AG08395 (cell line): Measurements from ENCODE around the gene KRTAP9-3.
"Not testable (repeated sequence)": the region's sequence is repeated elsewhere in the genome, so short reads cannot be mapped to it uniquely, and the experiment has no call there.

ENCODE experiments used
- DNase-seq: peaks from one replicate; pipeline ENCODE4 v3.0.0; 2012; ENCODE audit warnings: mixed read lengths, low spot score

Gene KRTAP9-3, protein sequence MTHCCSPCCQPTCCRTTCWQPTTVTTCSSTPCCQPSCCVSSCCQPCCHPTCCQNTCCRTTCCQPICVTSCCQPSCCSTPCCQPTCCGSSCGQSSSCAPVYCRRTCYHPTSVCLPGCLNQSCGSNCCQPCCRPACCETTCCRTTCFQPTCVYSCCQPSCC

DNA sequence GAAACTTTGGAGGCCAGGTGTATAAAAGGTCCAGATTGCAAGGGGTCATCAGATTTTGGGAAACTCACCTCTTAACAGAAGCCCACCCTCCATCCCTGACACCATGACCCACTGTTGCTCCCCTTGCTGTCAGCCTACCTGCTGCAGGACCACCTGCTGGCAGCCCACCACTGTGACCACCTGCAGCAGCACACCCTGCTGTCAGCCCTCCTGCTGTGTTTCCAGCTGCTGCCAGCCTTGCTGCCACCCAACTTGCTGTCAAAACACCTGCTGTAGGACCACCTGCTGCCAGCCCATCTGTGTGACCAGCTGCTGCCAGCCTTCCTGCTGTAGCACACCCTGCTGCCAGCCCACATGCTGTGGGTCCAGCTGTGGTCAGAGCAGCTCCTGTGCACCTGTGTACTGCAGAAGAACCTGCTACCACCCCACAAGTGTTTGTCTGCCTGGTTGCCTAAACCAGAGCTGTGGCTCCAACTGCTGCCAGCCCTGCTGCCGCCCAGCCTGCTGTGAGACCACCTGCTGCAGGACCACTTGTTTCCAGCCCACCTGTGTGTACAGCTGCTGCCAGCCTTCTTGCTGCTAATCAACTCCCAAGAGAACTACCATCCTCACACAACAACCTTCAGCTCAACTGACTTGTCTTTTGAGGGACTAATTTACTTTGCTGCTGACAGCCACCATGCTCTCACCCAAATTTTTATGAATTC lies at the start of gene KRTAP9-3:
Gene KRTAP9-3, plus strand, starts transcription at position 51 of the 707 bp plus-strand sequence. Its CDS starts 53 bp downstream, at position 104.
- not testable (repeated sequence) for DNase-seq

DNA sequence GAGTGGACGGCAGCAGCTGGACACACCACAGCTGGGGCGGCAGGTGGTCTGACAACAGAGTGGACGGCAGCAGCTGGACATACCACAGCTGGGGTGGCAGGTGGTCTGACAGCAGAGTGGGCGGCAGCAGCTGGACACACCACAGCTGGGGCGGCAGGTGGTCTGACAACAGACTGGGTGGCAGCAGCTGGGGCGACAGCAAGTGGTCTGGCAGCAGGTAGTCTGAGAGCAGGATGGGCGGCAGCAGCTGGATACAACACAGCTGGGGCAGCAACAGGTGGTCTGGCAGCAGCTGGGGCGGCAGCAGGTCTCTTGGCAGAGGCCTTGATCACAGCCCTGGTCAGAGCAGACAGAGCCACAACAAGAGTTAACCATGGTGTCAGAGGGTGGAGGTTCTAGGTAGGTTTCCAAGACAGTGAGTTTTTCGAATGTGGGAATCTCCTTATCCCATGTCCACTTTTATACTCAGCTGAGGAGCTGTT lies 47.7 kb upstream of the KRTAP9-3 start, which contains the start of gene KRTAP4-1:
Gene KRTAP4-1, minus strand, starts transcription at position 432 of the 482 bp plus-strand sequence. Its CDS starts 57 bp downstream, at position 375.
- DNase-seq = no peak

DNA sequence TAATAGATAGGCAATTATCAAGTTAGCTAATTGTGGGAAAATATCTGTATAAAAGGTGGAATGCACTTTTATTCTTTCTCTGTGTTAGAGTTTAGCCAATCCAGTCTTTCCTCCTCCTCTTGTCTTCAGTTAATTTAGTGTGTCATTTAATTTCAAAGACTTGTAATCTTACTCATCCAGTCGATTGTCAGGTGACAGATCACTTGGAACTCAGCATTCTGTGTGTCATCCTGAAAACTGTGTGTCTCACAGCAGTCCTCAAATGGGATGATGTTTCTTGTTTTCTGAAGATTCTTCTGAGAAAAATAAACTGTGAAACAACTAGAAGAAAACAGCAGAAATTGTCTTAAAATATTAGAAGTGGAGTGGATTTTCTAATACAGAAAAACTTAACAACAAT lies 47.2 kb upstream of the KRTAP9-3 start:
- no peak for DNase-seq

- DNase-seq = no peak
Measured at GRCh38 chr17:41186872-41187271, 45.4 kb upstream of the KRTAP9-3 start.

GRCh38 chr17:41189837-41190318 lies 42.4 kb upstream of the KRTAP9-3 start, which contains the start of gene KRTAP9-1:
TSS of gene KRTAP9-1 (plus strand) at chr17:41189887. CDS start at chr17:41189887, 0 bp downstream.
- DNase-seq = not testable (repeated sequence)

DNA sequence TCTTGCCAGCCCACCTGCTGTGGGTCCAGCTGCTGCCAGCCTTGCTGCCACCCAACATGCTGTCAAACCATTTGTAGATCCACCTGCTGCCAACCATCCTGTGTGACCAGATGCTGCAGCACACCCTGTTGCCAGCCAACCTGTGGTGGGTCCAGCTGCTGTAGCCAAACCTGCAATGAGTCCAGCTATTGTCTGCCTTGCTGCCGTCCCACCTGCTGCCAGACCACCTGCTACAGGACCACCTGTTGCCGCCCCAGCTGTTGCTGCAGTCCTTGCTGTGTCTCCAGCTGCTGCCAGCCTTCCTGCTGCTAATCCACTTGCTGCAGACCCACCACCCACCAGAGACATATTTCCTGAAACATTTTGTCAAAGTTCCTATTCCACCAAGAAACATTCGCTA lies 41.9 kb upstream of the KRTAP9-3 start:
- DNase-seq = no peak

DNA sequence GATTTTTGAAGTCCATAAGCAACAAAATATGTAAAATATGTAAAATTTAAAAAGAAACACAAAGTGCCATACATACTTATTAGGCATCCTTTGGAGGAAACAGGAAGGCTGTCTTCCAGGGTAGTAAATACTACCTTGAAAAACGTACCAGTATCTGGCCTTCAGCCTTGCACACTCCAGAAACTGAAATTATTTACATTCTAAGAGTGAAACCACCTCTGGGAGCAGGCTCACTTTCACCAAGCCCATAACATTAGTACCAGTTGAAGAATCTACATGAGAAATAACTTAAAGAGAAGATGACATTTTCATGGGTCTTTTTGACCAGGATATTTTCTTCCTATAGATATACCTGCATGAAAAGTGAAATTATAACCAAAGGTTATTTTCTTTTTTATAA lies 36.2 kb upstream of the KRTAP9-3 start:
- no peak for DNase-seq

DNA sequence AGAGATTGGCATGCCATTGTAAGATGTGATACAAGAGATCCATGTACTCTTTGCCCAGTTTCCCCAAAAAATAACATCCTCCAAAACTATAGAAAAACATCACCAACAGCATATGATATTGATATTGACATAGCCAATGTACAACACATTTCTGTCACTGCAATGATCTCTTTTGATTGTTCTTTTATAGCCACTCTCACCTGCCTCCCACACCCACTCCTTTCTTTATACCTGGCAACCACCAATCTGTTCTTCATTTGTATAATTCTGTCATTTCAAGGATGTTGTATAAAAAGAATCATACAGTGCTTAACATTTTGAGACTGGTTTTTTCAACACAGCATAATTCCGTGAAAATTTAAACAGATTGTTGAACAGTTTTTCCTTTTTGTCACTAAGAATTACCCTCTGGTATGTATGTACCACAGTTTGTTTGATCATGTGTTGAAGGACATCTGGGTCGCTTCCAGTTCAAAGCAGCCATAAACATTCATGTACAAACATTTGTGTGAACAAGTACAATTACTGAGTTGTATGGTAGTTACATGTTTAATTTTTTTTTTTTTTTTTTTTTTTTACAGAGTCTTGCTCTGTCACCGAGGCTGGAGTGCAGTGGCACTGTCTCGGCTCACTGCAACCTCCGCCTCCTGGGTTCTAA lies 32.7 kb upstream of the KRTAP9-3 start:
- DNase-seq = no peak

DNA sequence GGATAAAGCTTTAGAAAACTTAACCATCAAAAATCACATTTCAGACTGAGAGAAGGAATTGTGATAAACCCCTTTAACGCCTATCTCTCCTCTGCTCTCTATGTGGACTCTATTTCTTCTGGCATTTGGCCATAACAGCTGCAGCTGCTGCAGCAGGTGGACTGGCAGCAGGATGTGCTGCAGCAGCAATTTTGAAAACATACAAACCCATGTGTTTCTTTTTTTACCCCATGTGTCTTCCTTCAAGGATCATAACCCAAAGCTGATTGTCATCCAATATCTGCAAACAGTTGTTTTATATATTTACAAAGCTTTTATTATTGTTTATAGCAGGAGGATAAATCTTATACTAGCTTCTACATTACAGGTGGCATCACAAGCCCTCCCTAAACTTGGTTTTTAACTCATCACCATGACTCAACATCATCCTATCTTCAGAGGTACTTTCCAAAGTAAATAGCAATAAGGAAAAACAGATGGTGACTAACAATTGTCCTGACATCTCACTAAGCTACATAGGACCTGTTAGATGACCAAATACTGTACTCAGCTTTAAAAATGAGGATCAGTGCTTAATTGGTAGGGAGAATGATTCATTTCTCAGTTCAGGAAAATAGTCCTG lies 20.3 kb upstream of the KRTAP9-3 start:
- DNase-seq = peak; percentile 29

DNA sequence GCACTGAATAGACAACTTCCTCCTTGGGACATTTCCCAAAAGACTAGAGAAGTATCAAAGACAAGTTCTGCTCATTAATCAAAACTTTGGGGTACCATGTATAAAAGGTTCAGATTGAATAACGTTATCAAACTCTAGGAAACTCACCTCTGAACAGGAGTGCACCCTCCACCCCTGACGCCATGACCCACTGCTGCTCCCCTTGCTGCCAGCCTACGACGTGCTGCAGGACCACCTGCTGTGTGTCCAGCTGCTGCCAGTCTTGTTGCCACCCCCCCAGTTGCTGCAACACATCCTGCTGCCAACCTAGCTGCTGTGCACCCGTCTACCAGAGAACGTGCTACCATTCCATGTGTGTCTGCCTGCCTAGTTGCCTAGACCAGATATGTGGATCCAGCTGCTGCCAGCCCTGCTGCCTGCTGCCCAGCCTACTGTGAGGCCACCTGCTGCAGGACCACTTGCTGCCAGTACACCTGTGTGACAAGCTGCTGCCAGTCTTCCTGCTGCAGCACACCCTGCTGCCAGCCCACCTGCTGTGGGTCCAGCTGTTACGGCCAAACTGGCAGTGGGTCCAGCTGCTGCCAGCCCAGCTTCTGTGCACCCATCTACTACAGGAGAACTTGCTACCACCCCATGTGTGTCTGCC lies 19.6 kb upstream of the KRTAP9-3 start:
- DNase-seq = no peak

GRCh38 chr17:41215681-41216080 lies 16.6 kb upstream of the KRTAP9-3 start:
- no peak for DNase-seq

- DNase-seq = no peak
Measured at GRCh38 chr17:41223821-41224220, 8.4 kb upstream of the KRTAP9-3 start.

DNA sequence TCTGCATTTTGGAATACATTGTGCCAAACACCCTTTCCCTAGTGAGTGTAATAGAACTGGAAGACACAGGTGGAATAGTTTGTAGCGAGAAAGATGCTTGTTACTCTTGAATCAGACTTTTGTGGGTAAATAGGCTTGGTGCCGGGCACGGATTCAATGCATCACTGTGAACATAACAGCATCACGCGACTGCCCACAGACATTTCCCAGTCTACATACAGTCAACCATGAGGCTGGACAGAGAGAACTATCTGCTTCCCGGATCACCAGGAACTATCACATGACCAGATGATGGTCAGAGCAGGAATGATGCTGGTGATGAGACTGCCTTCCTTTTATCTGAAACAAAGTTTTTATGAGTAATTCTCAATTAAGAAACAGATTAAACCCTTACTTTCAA lies 6.2 kb upstream of the KRTAP9-3 start:
- DNase-seq = no peak

- not testable (repeated sequence) for DNase-seq
Measured at GRCh38 chr17:41226598-41227095, 5.6 kb upstream of the KRTAP9-3 start, which contains the start of gene KRTAP9-2. TSS of gene KRTAP9-2 (plus strand) at chr17:41226648. CDS start at chr17:41226655, 7 bp downstream.

- no peak for DNase-seq
Measured at GRCh38 chr17:41230094-41230493, 2.2 kb upstream of the KRTAP9-3 start.

GRCh38 chr17:41231731-41232130 lies 518 bp upstream of the KRTAP9-3 start:
- DNase-seq = no peak

DNA sequence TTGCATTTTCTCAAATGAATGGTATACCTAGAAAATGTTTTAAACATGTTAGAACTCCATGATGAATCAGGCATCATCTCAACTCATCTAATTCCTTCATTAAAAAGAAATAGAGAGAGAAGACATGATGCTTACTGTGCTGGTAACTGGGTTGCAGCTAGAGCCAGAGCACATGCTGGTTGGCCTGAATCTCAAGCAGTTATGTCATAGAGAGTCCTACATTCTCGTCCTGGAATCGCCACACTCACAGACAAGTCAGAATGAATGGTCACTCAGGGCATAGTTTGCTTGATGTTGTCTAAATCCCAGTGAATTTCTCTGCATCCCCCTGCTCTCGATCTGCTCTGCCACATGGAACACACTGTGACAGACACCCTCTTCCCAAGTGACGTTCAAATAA lies 4.9 kb downstream of the KRTAP9-3 start:
- DNase-seq = not testable (repeated sequence)

- not testable (repeated sequence) for DNase-seq
Measured at GRCh38 chr17:41237949-41238437, 5.7 kb downstream of the KRTAP9-3 start, which contains the start of gene KRTAP9-8. TSS of gene KRTAP9-8 (plus strand) at chr17:41237999. CDS start at chr17:41238052, 53 bp downstream.

DNA sequence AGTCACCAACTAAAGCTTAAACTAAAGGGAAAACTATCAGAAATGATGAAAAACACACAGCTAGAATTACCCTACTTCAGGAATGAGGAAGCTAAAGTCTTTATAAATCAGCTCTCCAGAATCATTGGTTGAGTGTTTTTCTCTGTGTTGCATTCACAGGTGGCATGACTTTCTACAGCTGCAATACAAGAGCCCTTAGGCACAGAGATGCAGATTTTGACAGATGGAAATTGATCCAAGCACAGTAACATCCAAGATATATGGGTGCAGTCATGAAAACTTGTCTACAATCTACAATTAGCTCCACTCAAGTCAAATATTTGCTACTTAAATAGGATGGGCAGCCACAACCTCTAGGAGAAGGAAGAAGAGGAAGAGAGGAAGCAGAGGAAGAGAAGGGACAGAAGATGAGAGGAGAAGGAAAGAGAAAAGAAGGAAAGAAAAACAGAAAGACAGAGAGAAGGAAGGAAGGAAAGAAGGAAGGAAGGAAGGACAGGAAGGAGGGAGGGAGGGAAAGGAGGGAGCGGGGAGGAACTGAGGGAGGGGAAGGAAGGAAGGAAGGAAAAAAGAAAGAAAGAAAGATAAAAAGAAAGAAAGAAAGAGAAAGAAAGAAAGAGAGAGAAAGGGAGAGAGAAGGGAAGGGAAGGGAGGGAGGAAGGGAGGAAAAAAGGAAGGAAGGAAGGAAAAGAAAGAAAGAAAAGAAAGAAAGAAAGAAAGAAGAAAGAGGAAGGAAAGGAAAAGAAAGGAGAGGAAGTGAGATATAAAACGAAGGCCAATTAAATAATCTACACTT lies 14.9 kb downstream of the KRTAP9-3 start:
- DNase-seq = not testable (repeated sequence)

- DNase-seq = peak; percentile 0
Measured at GRCh38 chr17:41249637-41250240, 17.5 kb downstream of the KRTAP9-3 start, which contains the start of gene KRTAP9-4. TSS of gene KRTAP9-4 (plus strand) at chr17:41249687. CDS start at chr17:41249721, 34 bp downstream.
